Measurements from ENCODE around the gene CBX2.

The CBX2 gene

DNA sequence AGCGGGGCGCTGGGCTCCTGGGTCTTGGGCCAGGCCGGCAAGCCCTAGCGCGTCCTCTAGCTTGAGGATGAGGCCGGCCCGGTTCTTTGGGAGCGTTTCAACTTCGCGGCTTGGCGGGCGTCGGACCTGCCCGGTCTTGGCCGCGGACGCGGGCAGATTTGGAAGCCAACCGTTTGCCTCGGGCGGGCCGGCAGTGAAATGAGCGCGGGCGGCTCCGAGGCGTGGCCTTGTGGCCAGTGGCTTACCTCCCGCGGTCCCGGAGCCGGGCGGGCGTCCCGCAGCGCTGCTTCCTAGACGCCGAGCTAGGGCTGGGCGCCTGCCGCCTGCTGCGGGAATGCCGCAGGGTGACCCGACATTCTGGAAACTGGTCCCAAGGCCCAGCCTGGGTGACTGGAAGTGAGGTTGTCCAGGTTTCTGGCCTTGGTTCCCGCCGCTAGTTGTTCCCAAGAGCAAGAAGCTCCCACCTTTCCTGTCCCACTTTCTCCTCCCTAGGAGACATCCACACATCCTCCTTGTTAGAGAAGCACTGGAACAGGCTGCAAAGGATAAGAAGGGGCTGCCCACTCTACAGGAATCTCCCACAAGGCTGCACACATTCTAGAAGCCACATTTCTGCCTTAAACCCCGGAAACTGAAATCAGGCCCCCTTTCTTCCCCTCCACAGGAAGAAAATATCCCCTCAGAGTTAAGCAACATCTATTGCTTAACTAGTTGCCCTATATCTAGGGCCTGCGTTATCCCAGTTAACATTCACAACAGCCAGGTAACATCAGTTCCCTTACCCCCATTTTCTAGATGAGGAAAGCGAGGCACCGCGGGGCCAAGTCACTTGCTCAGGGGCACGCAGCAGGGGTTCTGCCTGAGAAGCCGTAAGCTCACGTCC is 23.4 kb downstream of the CBX2 start:
- no peak for DNase-seq

DNA sequence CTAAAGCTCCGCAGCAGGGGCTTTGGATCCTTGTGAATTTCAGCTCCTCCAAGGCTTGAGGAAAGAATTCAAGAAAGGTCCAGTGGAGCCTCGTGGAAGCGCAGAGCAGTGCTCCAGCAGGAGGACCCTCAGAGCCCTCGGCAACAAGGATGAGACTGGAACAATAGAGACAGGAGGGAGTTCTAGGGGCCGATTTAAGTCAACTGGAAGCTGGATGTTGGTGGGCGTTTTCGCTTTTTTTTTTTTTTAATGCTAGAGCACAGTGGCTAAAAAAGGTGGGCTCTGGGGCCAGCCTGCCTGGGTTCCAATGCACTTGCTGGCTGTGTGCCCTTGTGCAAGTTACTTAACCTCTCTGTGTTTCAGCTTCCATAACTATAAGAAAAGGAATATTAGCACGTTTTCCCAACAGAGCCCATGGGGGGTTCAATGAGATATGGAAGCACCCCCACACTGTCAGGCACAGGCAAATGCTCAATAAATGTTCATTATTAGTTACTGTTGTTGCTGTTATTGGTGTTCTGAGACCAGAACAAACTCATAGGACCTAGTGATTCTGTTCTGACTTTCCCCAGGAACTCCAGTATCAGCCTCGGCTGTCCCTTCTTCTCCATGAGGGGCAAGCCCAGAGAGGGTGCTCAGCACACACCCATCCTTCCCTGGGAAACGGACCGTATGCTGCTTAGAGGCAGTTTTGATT is 24.2 kb downstream of the CBX2 start:
- DNase-seq: no peak

DNA sequence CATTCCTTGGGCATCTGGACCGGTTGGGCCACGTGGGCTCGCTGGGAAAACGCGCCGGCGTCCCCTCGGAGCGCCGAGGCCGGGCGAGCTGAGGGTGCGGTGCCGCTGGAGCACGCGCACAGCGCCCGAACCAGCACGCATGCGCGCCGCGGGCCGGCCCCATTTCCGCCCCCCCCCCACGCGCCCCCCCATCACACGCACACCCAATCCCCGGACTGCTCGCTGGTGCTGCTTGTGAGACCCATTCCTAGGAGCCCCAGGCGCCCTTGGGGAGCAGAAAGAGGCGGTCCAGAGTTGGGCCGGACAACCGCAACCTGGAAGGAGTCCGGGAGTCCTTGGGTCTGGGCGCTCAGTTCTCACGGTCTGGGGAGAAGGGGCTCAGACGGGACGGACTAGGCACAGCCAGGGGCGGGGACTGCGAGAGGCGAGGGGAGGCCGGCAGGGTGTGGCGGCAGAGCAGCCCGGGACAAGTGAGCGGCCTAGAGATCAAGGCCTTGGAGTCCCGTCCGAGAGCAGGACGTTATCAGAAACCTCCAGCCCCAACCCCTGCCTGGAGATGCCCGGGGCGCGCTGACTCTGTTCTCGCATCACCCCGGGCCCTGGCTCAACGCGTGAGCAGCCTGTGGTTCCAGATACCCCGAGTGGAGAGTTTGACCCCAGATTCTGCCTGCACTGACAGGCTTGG is 24.9 kb downstream of the CBX2 start:
- DNase-seq: no peak

DNA sequence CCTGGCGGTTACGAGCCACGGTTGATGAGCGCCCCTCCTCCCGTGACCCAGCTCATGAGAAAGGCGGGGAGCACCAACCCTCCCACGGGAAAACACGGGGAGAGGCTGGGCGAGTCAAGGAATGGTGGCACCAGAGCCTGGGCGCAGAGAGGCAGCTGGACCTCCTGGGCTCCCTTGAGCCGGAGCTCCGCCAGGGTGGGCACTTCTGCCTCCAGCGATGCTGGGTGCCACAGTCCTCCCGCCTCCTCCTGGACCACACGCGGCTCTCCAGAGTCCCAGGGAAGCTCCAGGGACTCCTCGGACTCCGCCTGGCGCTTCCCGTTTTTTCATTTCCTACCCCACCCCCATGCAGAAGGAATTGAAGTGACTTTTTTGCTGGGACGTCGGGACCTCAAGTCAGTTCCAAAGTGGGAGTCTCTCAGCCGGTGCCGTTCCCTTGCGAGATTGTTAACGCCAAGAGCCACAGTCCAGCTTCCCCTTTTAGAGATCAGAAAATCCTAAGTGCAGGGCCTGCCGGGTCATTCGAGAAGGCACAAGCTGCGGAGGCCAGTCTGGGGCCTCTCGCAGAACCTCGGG is 25.6 kb downstream of the CBX2 start:
- DNase-seq: no peak

DNA sequence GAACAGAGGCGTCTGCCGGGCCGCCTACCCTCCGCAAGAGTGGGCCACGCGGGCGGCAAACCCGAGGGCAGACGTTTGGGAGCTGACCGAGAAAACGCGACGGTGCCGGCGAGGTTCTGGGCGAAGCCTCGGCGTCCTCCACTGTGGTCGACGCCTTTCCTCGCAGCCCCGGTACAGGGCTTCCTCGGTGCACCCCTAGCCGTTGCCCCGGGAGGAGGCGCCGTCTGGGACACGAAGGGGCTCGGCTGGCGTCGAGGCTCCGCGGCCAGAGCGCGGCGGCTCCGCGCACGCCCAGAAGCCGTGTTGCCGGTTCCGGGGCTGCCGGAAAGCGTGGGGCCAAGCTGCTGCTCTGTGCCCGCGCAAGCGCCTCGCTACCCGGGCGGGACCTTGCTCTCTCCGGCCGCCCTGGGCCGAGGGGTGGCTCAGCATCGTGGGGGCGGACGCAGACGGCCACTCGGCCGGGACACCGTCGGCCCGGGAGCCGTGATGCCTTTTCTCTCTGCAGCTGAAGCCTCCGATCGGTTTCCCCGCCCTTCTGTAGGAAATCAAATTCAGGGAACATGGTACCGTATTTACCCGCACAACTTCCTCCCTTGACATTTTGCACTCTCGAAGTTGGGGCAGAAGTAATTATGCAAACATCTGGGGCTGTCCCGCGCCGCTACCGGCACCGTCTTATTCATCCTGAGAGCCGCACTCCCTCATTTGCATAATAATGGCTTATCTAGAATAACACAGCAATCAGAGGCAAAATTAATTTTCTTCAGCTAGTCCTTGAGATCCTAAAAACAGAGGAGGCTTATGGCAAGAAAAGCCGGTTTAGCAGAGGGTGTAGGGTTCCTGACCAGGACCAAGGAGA is 26.3 kb downstream of the CBX2 start:
- DNase-seq: peak; percentile 78

DNA sequence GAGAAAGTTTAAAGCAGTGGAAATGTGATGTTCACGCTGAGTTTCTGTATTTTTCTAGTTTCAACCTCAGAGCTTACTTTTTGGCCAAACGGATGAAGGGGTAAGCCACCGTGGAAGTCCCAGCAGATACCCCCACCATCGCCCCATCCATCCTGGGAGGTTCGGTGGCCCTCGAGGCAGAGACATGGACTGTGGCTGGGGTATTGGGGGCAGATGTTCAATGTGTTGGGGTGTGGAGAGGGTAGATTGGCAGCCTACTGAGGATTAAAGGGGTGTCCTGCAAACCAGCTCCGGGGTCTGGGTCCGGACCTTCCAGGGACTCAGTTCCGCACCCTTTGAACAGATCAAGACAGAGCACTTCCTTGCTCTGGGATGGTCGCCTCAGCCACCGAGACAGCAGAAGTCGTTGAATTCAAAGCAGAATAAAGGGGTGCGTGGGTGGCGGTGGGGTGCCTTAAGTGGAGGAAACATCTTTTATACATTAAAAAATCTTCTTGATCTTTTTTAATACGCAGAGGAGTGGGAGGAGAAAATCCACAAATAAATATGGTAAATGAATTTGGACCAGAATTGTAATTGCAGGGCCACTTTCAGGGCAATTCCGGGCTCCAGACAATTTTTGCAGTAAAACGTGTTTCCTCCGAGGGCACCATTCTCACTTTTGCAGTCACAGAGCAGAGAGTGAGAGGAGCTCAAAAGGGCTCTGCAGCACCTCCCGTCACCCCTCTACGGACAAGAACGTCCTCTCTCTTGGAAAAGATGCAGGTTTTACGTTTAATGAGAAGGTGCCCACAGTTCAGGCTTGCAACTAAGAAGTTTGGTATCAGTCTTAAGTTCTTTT is 27.1 kb downstream of the CBX2 start:
- no peak for DNase-seq

DNA sequence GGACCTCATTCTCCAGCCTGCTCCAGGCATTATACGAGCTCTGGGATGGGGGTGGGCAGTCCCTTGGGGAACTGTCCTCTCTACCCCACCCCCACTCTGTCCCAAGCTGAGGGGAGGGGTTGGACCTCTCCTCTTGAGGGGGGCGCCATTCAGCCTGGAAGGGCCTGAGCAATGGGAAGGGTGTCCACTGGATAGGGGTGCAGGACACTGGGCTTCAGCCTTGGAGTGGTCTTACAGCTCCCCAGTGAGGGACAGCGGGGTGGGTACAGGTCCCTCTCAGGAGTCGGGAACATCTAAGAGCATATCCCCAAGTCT is 28.5 kb downstream of the CBX2 start:
- peak; percentile 20 for DNase-seq

DNA sequence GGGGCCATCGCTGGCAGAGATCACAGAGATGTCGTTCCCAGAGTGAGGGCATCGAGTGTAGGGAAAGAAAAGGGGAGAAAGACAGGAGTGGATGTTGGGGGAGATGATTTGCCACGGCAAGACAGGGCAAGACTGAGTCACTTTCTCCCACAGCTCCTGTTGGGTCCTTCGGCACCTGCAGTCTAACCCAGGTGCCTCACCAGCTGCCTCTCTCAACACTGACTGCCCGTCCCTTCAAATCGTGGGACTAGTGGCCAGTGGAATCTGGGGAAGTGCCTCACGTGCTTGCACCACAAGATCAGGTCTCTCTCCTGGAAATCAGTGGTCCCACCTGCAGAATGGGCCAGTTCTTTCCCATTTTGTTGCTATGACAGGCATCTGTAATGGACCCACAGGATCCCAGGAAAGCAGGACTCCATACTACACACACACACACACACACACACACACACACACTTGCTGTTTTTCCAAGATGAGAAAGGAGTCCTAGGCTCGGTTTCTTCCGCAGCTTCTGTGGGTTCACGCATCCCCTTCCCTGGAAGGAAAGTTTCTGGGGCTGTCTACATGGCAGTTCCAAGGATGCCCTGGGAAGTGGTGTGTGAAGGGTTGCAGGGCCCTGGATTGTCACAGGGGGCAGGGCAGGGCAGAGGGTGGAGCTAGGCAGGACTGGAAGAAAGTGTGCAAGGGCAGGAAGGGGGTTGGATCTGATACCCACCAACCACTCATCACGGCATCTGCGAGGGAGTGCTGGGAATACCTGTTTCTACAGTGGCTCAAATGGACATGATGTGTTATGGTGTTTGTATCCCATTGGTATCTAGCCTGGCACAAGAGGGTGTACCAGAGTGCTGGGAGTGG is 29.1 kb downstream of the CBX2 start:
- peak; percentile 22 for DNase-seq

DNA sequence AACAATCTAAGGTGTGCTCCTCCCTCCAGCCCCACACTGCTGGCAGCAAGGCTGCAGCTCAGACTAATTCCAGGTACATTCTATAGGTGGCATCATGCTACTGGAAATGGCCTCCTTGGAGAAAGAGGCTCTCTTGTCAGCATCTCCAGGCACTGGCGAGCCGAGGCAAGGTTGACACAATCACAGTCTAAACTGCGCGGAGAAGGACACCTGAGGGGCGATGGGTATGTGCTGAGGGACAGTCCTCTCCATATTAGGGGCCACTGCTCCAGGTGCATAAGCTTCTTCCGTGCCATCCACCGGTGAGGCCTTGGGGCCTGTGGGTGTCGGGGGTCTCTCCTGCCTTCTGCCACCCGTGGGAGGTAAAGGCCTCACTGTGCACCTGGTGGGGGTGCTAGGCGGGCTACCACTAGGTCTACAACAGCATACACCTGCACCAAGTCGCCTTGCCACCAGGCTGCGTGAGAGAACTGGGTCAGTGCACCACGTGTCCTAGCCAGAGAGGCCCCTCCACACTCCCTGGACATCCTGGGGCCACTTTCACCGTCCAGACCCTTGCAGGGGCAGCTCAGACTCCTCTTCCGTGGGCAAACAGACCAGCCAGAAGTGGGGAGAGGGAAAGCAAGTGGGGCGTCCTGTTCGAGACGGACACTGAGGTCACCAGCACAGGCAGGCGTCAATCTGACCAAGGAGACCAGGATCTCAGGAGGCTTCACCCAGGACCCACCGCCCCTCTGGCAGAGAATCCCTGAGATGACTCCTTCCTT is 31.0 kb downstream of the CBX2 start:
- no peak for DNase-seq

DNA sequence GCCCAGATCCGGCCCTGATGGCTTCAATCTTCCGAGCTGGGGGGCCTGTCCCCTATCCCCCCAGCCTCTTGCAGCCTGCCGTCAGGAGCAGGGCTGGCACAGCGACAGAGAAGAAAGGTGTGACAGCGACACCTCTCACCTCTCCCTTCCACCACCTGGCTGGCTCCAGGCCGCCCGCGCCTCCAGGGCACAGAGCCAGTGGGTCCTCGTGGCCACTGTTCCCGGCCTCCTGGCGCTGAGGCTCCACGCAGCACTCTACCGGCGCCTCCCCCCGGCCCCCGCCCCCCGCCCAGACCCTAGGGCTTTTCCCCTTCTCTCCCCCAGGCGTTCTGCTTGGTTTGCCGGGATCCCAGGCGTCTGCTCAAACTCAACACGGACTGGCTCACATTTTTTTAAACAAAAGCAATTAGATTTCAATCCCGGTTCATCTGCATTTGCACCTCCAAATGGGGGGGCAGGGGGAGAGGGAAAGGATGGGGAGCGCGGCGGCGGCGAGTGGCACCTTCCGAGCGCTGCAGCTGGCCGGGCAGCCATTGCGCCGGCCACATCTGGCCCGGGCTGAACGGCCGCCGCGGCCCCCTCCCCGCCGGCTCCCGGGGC is 31.7 kb downstream of the CBX2 start:
- DNase-seq: no peak

DNA sequence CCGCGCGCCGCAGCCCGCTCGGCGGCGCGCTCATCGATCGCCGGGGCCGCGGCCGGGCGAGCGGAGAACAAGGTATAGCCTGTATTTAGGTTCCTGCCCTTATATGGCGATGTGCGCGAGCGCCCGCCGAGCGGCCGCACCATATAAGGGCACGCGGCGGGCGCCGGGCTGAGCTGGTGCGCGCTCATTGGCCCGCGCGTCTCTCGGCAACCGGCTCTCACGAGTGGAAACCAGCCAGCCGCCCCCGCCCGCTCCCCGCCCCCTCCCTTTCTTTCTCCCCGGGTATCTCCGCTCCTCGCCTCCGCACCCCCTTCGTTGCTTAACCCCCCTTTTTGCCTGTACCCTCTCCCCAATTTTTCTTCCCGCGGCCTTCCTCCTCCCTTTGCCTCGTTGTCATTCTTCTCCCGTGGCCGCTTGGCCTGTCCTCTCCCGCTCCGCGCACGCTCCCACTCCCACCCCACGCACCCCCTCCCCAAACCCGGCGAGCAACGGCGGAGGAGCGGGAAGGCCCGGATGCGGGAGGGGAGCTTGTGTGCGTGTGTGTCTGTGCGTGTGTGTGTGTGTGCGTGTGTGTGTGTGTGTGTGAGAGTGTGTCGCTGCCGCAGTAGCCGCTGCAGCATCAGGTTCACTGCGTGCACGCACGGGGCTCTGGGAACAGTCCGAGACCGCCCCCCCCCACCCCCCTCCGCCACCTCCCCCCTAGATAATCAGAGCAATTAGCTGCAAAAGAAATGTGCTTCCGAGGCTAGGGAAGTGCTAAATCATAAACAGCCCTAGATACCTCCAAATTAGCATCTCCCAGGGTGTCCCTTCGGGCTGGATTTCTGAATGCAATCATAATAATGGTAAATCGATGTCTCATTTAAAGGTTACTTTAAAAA is 32.4 kb downstream of the CBX2 start:
- DNase-seq: peak; percentile 83

DNA sequence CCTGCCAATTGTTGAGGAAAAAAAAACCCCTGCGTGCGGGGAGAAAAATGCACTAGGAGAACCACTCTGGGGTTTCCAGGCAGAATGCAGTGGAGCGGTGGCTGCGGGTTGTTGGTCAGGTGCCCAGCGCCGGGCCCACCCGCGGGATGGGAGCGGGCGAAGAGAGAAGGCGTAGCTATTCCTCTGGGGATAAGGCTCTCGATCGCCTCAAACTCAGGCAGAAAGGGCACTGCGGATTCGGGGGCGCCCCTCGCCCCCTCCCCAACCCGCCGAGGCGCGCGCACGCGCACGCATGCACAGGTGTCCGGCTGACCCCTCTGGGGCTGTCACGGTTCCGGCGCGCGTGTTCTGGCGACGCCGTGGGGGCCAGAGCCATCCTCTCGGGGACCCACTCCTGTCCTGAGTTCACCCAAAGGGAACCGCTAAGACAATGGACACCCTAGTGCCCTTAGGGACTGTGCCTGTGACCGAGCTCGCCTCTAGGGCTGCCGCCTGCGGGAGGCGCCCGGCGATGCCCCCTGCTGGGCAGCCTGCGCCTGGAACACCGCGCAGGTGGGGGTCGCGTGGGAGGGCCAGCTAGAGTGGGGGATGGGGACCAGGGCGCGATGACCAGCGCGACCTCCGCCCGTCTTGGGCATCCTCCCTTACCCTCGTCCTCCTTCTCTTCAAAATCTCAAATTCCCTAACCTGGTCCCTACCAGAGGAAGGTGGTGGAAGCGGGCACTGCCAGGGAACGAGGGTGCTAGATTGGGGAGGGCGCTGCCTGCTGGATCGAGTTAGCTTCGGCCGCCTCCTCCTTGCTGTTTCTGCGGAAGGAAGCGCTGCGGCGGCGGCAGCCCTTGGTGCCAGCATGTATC is 33.3 kb downstream of the CBX2 start:
- no peak for DNase-seq

DNA sequence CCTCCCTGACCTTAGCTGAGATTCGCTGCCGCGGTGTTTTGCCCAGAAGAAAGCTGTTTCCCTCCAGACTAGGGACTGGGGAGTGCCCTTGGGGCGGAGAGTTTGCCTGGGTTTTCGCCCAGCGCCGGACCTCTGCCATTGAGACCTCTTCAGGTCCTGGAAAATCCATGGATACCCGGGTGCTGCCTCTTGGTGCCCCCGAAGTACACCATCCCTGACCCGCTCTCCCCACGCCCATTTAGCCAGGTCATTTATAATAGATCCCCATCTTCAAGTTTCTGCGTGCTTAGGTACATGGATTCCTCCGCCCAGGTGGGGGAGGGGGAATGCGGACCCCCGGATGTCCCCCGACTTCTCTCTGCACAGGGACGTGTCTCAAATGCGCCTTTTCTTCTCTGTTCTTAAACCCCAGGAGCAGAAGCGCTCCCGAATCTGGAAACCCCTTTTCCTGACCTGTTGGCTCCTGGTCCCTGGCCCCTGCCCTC is 34.0 kb downstream of the CBX2 start:
- DNase-seq: no peak

DNA sequence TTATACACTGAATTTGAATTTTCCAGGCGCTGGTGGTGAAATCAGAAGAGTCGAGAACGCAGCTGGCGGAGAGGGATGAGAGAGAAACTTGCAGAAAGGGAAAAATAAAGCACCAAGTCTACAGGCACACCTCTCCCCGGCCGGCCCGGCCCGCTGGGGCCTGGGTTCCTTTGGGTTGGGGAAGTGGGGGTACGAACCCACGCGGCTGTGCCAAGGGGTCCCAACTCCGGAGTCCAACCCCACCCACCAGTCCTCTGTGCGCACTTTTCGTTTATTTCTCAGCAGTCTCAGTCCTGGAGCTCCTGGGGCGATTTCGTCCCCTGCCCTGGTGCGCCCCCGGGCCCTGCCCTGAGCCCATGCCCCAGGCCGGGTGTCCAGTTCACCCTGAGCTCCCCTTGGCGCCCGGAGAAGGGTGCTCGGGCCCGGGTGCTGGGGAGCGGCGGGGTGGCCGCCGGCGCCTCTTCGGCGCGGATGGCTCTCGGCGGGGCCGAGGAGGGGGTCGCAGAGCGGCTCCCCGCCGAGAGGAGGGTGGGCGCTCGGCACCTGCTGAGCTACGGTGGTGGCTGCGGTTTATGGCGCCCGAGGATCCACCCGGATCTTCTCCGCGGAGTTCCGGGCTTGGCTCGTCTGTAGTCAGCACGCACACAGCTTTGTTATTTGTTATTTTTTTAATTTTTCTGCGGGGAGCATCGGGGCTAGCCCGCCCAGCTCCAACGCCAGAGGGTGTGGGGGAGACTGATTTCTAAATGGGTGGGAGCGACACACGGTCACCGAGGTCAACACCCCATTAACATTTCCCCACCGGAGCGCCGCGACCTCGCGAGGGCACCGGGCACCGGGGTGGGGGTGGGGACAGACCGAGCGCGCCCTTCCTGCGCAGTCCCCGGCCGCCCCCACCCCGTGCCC is 34.7 kb downstream of the CBX2 start:
- peak; percentile 27 for DNase-seq

DNA sequence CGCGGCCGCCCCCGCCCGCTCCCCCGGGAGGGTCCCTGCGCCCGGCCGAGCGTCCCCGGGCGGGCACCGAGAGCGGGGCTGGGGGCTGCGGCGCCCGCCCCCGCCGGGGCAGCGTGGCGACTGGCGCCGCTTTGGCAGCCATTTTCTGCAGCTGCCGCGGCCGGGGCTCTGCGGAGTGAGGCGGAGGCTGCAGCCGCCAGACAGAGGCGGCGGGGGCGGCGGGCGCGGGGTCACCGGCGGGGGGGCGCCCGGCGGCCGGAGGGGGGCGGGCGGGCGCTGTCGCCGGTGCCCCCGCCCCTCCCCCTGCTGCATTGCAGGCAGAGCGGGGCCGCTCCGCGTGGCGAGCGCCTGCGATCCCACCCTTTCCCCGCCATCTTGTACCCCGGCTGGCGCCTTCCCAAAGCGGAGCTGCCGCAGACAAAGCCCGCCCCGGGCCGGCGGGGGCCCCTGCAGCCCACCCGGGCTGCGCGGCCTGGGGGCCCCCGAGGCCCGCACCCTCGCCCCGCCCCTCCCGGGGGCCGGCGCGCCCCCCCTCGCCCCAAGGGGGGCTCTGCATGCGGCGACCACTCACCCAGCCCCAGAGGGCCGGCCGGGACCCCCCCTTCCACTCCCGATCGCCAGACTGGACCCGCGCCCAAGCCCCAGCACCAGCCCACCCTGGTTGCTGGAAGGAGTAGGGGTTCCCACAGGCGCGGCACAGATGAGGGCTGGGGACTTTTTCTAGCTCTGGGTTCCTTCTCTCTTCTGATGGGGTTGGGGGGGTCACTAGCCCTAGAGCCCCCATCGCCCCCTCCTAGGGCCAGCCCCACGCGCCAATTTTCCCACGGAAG is 35.6 kb downstream of the CBX2 start:
- no peak for DNase-seq

Data from stimulated activated CD8-positive, alpha-beta memory T cell treated with anti-CD3 and anti-CD28 coated beads, Interleukin-4, amount 100 ng/mL, for 48 hours (primary cell).